ENCODE results near the gene STOML2. TPM values are rescaled to one million over a fixed set of nuclear protein-coding genes. Genes with fewer than 3 reads are reported as not detected.

The STOML2 gene
- total and polyA plus RNA-seq, 9 of the 15 experiments (the other 6 are each of a cell fraction or from before 2014, with no cell fraction given): 110 to 220 (median 174) TPM

- peak; percentile 86 for TF ChIP-seq SP2 (IDR thresholded peaks at IDR 0.05; ENCODE audit: extremely low read depth, low read depth, low read length, poor library complexity, severe bottlenecking)
- peak; percentile 93 for TF ChIP-seq ZFX (CRISPR knock-in tag; IDR thresholded peaks at IDR 0.05)
- peak; percentile 13; the same call in 1 of the 2 replicates for TF ChIP-seq NCOA6 (IDR thresholded peaks at IDR 0.05)
- TF ChIP-seq, protein P1, sequence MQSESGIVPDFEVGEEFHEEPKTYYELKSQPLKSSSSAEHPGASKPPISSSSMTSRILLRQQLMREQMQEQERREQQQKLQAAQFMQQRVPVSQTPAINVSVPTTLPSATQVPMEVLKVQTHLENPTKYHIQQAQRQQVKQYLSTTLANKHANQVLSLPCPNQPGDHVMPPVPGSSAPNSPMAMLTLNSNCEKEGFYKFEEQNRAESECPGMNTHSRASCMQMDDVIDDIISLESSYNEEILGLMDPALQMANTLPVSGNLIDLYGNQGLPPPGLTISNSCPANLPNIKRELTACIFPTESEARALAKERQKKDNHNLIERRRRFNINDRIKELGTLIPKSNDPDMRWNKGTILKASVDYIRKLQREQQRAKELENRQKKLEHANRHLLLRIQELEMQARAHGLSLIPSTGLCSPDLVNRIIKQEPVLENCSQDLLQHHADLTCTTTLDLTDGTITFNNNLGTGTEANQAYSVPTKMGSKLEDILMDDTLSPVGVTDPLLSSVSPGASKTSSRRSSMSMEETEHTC (IDR thresholded peaks at IDR 0.05): peak; percentile 31; the same call in 1 of the 2 replicates
- peak; percentile 52 for TF ChIP-seq CCNT2 (IDR thresholded peaks at IDR 0.05; ENCODE audit: borderline replicate concordance, extremely low read depth, insufficient read length, low read depth, low read length)
- no peak for TF ChIP-seq NCOR1 (IDR thresholded peaks at IDR 0.05)
- peak in 1 of 2 experiments; percentile 59; a peak in 1 of 4 replicates for TF ChIP-seq KDM4B (IDR thresholded peaks at IDR 0.05; ENCODE audit: borderline replicate concordance in 2 of 2, low read depth in 1 of 2)
- TF ChIP-seq PTRF (tag; IDR thresholded peaks at IDR 0.05): no peak
- TF ChIP-seq, protein P2, sequence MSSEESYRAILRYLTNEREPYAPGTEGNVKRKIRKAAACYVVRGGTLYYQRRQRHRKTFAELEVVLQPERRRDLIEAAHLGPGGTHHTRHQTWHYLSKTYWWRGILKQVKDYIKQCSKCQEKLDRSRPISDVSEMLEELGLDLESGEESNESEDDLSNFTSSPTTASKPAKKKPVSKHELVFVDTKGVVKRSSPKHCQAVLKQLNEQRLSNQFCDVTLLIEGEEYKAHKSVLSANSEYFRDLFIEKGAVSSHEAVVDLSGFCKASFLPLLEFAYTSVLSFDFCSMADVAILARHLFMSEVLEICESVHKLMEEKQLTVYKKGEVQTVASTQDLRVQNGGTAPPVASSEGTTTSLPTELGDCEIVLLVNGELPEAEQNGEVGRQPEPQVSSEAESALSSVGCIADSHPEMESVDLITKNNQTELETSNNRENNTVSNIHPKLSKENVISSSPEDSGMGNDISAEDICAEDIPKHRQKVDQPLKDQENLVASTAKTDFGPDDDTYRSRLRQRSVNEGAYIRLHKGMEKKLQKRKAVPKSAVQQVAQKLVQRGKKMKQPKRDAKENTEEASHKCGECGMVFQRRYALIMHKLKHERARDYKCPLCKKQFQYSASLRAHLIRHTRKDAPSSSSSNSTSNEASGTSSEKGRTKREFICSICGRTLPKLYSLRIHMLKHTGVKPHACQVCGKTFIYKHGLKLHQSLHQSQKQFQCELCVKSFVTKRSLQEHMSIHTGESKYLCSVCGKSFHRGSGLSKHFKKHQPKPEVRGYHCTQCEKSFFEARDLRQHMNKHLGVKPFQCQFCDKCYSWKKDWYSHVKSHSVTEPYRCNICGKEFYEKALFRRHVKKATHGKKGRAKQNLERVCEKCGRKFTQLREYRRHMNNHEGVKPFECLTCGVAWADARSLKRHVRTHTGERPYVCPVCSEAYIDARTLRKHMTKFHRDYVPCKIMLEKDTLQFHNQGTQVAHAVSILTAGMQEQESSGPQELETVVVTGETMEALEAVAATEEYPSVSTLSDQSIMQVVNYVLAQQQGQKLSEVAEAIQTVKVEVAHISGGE (CRISPR knock-in tag; IDR thresholded peaks at IDR 0.05): peak in 2 of 3 experiments; percentile 75 to 92; a peak in 4 of 6 replicates
- TF ChIP-seq L3MBTL2 (IDR thresholded peaks at IDR 0.05): peak; percentile 53
- 0 out of 2 replicates have a peak, but pooled peaks have one; percentile 21 for TF ChIP-seq NFIC (IDR thresholded peaks at IDR 0.05)
- TF ChIP-seq KLF16 (IDR thresholded peaks at IDR 0.05): 0 out of 2 replicates have a peak, but pooled peaks have one; percentile 39
- no peak; the same call in 1 of the 2 replicates for TF ChIP-seq XRCC5 (IDR thresholded peaks at IDR 0.05; ENCODE audit: low read depth, low read length)
- peak; percentile 65 to 86 for TF ChIP-seq MNT (conservative IDR thresholded peaks at IDR 0.05)
- no peak for TF ChIP-seq SMARCC2 (IDR thresholded peaks at IDR 0.05; ENCODE audit: low read depth)
- TF ChIP-seq, protein P3, sequence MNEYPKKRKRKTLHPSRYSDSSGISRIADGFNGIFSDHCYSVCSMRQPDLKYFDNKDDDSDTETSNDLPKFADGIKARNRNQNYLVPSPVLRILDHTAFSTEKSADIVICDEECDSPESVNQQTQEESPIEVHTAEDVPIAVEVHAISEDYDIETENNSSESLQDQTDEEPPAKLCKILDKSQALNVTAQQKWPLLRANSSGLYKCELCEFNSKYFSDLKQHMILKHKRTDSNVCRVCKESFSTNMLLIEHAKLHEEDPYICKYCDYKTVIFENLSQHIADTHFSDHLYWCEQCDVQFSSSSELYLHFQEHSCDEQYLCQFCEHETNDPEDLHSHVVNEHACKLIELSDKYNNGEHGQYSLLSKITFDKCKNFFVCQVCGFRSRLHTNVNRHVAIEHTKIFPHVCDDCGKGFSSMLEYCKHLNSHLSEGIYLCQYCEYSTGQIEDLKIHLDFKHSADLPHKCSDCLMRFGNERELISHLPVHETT (CRISPR knock-in tag; conservative IDR thresholded peaks at IDR 0.05 in 1 of 2, IDR thresholded peaks at IDR 0.05 in 1 of 2): peak in 1 of 2 experiments; percentile 14; a peak in 1 of 4 replicates
- no peak for TF ChIP-seq TCFL5 (CRISPR knock-in tag; conservative IDR thresholded peaks at IDR 0.05)
- no peak for TF ChIP-seq LCOR (CRISPR knock-in tag; IDR thresholded peaks at IDR 0.05)
Observed at GRCh38 chr9:35096035-35096849, 6.7 kb downstream of the STOML2 start, which contains the start of gene PIGO (continued).
